Activated CD4-positive, alpha-beta T cell treated with anti-CD3 and anti-CD28 coated beads, Interleukin-2, Interleukin-4, amounts not matched to agents 100 ng/mL and 50 ng/mL, durations not matched to agents 16 hours and 8 hours (primary cell): ENCODE measurements around the gene NCR2.

Experiments
- DNase-seq: peaks from one replicate; pipeline ENCODE4 v3.0.0-alpha.2; 2020; ENCODE audit warnings: low spot score

Gene NCR2

GRCh38 chr6:41331401-41332150, 3.8 kb upstream of the NCR2 start:
- DNase-seq: no peak

GRCh38 chr6:41332241-41332640, 3.2 kb upstream of the NCR2 start:
- no peak for DNase-seq

DNA sequence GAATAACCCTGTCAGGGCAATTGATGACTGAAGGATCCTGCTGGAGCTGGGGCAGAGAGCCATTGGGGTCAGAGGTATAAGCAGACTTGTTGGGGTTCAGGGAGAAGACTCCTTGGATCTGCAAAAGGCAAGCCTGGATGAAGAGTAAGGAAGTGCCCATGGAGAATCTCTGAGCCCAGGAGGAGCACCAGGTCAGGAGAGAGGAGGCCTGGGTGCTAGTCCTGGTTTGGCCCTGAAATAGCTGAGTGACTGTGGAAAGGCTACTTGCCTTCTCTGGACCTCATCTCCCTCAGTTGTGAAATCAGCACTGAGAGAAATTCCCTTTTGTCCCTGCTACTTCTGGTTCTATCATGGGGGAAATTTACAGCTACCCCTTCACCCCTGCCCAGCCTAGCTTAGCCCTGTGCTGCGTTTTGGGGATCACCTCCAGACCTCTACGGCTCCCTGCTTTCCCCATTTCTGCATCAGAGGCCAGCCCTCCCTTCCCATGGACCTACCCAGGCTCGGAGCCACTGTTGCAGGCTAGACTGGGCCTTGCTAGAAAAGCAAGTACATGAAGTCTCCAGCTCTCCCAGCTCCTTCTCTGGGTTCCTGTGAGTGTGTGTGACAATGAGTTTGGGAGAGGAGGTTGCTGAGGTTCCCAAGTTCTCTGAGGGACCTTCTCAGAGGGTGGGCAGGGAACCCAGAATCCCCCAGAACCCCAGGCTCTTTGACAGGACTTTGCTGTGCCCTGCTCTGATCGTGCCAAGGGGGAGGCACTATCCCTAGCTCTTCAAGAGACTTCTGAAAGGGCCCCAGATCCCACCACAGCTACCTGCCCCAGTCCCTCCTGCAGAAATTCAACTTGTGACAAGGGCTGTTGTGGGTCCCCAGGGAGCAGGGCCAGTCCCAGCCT, 2.3 kb upstream of the NCR2 start:
- DNase-seq: no peak

- DNase-seq: no peak
These were observed 847 bp upstream of the NCR2 start for GRCh38 chr6:41334482-41335040.

DNA sequence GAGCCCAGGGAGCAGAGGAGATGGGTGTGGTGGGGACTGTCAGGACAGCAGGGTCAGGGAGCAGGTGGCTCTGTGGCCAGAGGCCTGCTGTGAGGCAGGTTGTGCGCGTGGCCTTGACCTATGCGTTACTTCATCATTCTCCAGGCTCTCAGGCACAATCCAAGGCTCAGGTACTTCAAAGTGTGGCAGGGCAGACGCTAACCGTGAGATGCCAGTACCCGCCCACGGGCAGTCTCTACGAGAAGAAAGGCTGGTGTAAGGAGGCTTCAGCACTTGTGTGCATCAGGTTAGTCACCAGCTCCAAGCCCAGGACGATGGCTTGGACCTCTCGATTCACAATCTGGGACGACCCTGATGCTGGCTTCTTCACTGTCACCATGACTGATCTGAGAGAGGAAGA, 535 bp downstream of the NCR2 start:
- no peak for DNase-seq

GRCh38 chr6:41336824-41337223, 1.4 kb downstream of the NCR2 start:
- no peak for DNase-seq

DNA sequence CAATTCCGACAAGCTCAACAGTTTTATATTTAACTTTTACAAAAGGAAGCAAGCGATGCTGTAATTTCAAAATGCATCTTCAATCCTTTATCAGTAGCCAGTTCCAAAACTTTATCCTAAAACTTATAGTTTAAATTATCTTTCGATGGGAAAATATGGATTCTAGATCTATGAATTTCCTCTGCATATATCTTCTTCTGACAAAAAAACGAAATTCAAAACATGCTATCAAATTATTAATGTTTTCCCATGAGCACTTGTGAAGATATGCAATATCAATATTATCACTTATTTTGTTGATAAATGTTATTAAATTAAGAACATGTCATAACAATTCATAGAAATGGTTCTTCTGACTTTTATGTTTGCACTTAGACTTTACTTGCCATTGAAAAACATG, 2.3 kb downstream of the NCR2 start:
- DNase-seq: no peak

- no peak for DNase-seq
These were observed 3.3 kb downstream of the NCR2 start for GRCh38 chr6:41338659-41339058.

DNA sequence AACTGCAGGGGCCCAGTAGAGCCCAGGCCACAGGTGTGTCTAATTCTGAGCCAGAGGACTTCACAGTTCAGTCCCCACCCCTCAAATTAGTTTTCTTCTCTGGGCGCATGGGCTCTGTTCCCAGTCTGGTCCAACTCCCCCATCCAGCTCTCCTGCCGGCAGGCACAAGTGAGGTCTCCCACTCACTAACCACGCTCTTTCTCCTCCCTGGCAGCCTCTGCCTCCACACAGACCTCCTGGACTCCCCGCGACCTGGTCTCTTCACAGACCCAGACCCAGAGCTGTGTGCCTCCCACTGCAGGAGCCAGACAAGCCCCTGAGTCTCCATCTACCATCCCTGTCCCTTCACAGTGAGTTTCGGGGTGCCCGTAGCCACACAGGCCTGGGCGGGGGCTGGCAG, 6.2 kb downstream of the NCR2 start:
- DNase-seq: no peak

DNA sequence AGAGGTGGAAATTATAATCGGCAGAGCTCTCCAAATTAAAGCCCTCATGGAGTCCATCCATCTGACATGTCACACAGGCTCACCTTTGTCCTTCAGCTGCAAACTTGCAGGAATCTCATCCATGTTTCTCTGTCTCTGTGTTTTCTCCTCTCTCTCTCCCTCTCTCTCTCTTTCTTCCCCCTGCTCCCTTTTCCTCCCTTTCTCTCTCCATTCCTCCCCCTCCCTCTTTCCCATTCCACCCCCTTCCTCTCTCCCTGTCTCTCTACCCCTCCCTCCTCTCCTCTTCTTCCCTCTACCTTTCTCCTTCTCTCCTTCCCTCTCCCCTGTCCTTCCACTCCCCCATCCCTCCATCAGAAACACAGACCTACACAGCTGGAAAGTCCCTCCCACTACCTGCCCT, 6.8 kb downstream of the NCR2 start:
- no peak for DNase-seq

GRCh38 chr6:41343641-41344187, 8.3 kb downstream of the NCR2 start:
- no peak for DNase-seq

DNA sequence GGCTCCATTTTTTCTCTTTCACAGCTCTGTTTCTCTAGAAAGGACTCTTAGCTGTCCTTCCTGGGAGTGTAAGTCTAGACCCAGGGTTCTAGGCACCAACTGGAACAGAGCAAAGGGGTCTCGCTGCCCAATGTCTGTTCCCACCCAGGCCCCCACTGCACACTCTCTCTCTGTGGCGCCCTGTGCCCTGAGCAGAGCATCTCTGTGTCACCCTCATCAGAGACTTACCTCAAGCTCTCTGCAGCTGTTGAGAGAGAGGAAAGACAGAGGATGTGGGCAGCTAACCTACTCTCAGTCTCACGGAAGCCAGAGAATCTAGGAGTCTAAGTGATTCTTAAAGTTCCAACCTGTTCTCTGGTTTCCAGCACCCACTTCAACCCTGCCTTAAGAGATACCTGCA, 9.5 kb downstream of the NCR2 start:
- DNase-seq: peak; percentile 52

DNA sequence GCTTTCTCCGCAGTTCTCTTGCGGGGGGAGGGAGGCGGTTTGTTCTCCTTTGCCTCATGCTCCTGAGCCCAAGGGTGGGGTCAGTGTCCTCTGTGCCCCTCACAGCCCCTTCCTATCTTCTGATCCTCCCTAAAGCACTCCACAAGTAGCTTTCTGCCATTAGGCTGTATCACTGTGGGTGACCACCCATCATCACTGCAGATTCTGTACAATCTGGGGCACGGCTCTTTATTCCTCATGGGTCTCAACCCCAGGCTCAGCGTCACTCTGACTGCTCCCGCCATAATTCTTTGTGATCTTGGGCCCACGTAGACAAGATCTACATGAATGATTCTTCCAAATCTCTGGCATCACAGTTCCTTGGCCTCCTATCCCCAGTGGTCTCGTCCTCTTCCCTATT, 10.5 kb downstream of the NCR2 start:
- DNase-seq: no peak

DNA sequence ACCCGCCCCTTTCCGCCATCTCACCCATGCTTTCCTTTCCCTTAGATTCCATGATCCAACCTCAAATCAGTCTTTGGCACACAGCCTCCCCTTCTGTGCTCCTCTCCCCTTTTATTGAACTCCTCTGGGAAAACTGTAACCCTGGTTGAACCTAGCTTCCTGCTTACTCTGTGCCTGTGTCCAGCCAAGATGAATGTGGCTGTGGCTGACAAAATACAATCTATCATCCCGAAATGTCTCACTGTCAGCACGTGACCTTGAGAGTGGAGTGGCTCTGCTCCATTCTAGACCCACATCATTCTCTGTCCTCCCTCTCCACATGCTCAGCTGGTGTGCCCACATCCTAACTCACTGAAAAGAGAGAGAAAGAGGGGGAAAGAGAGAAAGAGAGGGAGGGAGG, 11.0 kb downstream of the NCR2 start:
- DNase-seq: no peak

DNA sequence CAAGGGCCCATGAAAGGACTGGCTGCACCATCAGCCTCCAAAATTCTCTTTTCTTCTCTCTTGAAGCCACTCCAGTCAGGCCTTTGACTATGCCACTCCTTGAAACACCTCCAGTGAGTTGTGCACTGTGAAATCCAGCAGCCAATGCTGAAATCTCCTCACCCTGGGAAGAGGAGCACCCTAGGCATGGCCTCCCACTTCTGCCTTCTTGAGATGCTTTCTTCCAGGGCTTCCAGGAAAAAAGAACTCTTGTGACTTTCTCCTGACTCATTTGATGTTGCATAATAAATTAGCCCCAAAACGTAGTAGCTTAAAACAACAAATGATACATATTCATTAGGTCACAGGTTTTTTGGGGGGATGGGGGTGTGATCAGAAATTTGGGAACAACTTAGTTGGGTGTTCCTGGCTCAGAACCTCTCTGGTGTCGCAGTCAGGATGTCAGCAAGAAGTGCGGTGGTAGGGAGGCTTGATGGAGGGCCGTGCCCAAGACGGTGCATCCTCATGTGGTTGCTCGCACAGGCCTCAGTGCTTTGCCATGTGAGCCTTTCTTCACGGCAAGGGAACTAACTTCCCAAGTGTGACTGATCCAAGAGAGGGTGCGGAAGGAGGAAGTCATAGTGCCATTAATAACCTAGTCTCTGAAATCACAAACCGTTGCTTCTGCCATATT, 12.1 kb downstream of the NCR2 start:
- no peak for DNase-seq

DNA sequence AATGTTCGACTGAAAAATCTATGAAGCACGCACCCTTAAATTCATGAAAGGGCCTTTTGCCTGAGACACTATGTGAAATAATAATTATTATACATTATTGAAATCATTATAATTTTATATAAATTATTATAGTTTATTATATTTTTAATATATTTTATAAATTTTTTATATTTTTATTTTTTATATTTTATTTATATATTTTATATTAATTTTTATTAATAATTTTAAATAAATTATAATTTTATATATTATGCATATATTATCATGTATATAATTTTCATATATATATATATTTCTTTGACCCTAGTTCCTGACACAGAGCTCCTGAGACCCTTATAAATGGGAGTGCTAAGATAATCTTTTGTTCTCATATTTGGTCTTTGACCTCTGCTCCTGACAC, 13.5 kb downstream of the NCR2 start:
- DNase-seq: no peak

DNA sequence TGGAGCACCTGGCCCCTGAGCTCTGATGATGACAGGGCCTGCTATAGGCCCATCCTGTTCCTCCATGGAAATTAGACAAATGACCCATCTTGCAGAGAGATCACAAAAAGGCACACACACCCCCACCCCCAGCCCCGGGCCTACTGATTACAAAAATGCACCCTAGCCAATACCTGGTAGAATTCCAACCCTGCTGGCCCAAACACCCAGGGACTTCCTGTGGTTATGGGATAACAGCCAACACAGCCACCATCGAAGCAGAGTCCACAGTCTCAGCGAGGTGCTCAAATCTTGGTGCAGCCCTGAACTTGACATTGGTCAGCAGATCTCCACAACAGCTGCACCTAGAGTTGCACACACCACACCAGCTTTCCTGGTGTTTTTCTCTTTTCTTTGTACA, 17.0 kb downstream of the NCR2 start:
- DNase-seq: no peak

DNA sequence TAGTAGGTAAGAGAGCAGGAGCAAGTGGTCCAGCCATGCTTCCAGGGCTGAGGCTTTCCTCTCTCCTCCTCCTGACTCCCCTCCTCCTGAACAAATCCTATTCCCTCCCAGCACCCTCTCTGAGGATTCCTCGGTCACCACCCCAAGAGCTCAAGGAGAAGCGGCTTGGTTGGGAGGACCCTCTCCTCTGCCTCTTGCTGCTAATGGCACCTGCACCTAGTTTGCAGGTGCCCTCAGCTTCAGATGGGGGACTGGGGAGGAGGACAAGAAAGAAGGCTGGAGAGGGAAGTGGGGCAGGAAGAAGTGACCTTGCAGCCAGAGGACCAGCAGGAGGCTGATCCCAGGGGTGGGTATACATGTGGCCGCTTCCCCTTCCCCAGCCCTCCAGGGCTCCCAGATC, 17.5 kb downstream of the NCR2 start:
- no peak for DNase-seq

DNA sequence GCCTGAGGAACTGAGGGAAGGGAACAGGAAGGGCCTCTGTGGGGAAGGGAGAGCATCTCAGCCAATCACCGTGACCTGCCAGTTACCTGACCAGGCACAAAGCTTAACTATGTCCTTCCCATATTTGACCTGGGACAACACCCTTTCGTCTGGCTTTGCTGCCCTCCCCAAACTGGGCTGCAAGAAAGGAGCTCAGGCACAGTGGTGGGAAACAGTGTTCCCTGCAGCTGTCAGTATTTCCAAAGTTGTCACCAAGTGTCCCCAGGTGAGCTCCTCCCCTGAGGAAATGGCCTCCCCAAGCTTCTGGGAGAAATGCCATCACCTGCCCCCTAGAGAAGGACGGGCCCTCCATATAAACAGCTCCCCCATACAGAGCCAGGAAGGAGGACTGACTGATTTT, 17.9 kb downstream of the NCR2 start:
- DNase-seq: no peak

DNA sequence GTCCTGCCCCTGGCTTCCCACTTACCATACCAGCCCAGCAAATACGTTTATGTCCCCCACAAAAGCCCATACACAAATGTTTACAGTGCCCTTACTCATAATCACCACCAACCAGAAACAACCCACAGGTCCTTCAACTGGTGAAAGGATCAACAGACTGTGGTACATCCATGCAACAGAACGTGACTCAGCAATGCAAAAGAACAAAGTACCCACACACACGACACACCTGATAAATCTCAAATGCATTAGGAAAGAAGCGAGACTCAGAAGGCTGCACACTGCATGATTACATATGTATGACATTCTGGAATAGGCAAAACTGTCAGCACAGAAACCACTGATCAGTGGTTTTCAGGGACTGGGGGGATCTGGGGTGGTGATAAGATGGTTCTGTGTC, 20.5 kb downstream of the NCR2 start:
- DNase-seq: no peak

- no peak for DNase-seq
These were observed 21.4 kb downstream of the NCR2 start for GRCh38 chr6:41356825-41357224.

GRCh38 chr6:41358503-41358902, 23.1 kb downstream of the NCR2 start:
- DNase-seq: no peak
